ENCODE results near the gene SLC1A3.

DNA sequence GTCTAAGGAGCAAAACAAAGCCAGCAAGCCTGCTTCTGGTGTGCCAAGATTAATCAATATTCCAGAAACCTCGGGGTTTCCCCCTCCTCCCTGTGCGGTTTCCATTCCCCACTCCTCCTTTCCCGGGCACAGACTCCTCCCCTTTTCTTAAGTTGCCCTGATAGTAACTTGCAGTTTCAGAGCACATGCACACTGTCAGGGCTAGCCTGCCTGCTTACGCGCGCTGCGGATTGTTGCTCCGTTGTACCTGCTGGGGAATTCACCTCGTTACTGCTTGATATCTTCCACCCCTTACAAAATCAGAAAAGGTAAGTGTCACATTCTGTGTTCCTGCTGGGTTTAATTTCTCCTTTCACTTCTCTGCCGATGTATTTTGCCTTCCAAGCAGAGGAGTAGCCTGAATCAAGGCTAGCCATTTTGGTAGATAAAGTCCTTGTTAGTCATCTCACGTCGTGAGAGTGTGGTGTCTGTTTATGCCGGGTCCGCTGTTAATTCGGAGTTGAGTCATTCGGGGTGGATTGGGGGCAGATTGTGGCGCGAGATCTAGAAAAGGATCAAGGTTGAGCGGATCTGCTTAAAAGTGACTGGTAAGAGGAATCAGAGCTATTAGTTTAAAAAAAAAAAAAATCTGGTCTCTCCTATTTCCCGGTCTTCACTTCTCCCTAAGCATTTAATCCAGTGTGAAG, at the start of gene SLC1A3:
- no peak for TF ChIP-seq CTCF (conservative IDR thresholded peaks at IDR 0.05 in 1 of 2, IDR thresholded peaks at IDR 0.05 in 1 of 2; ENCODE audit: low read depth in 1 of 2, low read length in 2 of 2)
- no peak for TF ChIP-seq EZH2 (IDR thresholded peaks at IDR 0.05; ENCODE audit: low read length, missing control alignments)

All from fibroblast of lung (primary cell).